ENCODE measurements around the gene TCERG1L. TPM values are rescaled to one million over a fixed set of nuclear protein-coding genes. Genes with fewer than 3 reads are reported as not detected.

Gene TCERG1L
- total RNA-seq, 2 experiments from 2014 or later: 0.06 TPM; not detected in 1

DNA sequence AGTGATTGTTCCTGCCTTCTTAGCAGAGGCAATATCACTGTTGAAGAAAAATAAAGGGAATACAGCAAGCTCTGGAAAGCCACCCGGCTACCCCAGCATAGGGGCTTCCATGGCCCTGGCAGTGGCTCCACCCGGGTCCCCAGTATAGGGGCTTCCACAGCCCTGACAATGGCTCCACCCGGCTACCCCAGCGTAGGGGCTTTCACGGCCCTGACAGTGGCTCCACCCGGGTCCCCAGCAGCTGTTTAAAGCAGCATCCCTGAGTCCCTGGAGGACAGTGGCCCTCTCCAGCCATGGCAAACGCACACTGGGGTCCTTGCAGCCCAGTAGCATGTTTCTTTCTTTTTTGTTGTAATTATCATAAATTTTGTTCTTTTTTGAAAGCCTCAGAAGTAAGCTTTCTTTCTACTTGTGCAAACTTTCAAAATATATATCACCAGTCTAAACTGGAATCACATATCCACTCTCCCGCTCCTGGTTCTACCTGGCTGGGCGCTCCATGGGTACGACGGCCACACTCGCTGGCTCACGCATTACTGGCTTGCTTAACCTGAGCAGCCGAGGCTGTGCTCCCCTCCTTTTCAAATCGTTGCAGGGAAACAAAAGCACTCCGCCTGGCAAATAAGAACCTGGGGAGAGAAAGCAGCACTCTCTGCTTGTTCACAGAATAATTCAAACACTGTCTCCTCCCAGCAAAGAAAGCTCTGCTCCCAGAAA lies 62.1 kb downstream of the TCERG1L start:
- Mint-ChIP-seq H3K36me3 (ENCODE audit: low read depth) (no peaks in the 10 kb centered on the region), H3K4me3 (no peak overlapping the region), H3K27ac (no peak overlapping the region), H3K4me1 (ENCODE audit: low read depth) (no peaks in the 10 kb centered on the region), H3K9me3 (no peaks in the 10 kb centered on the region), H3K27me3 (no peaks in the 10 kb centered on the region)
- CTCF ChIA-PET: no interaction called here
- POLR2A ChIA-PET: no interaction called here
- Histone ChIP-seq H3K4me3 (ENCODE audit: low read length) (no peak overlapping the region), H3K27ac (ENCODE audit: low read depth in 1 of 2, low read length in 2 of 2) (no peak overlapping the region), H3K4me1 (ENCODE audit: insufficient read depth, low read length) (no peaks in the 10 kb centered on the region), H3K9me3 (ENCODE audit: control insufficient read depth in 1 of 2, insufficient read depth in 1 of 2, low read length in 2 of 2) (peaks cover 0 to 31% of the 10 kb centered on the region in 2 experiments), H3K27me3 (ENCODE audit: control insufficient read depth in 1 of 2, insufficient read depth in 2 of 2, low read length in 2 of 2) (no peaks in the 10 kb centered on the region), H3K36me3 (ENCODE audit: insufficient read depth, low read length) (no peaks in the 10 kb centered on the region)
- intact Hi-C loops (cut with DNase I, micrococcal nuclease): no loop called here
- DNase-seq (no peak), ATAC-seq (ENCODE audit: poor library complexity) (no peak)
- TF ChIP-seq, protein P1, sequence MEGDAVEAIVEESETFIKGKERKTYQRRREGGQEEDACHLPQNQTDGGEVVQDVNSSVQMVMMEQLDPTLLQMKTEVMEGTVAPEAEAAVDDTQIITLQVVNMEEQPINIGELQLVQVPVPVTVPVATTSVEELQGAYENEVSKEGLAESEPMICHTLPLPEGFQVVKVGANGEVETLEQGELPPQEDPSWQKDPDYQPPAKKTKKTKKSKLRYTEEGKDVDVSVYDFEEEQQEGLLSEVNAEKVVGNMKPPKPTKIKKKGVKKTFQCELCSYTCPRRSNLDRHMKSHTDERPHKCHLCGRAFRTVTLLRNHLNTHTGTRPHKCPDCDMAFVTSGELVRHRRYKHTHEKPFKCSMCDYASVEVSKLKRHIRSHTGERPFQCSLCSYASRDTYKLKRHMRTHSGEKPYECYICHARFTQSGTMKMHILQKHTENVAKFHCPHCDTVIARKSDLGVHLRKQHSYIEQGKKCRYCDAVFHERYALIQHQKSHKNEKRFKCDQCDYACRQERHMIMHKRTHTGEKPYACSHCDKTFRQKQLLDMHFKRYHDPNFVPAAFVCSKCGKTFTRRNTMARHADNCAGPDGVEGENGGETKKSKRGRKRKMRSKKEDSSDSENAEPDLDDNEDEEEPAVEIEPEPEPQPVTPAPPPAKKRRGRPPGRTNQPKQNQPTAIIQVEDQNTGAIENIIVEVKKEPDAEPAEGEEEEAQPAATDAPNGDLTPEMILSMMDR (IDR thresholded peaks at IDR 0.05): no peak

DNA sequence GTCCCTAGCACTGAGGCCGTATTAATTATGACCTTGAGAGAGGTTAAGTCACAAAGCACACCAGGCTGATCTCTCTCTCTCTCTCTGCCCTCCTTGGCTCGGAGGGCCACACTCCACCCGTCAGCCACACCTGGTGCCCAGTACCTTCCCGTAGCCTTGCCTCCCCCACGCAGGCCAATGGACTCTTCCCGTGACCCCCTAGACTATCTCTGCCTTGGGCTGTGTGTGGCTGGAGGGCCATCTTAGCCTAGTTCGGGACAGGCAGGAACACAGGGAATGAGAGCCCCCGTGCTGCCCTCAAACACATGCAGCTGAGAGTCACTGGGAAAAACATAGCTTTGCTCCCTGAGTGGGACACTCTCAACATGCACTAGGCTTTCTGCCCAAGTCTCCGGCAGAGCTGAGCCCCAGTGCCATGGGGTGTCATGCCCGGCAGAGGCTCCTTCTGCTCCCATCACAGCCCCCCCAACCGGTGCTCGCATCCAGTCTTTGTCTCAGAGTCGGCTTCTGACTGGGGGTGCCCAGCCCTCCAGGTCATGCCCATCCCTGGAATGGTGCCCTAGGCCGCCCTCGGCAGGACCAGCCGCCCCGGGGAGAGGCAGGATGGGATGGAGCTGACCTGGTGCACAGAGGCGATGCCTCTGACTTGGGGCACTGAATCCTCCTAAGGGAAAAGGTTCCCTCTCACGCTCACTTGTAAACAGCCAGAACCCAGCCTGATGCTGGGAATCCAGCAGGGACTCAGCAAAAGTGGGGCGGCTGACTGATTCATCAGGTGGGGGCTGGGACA lies 63.0 kb downstream of the TCERG1L start:
- Histone ChIP-seq H3K36me3 (ENCODE audit: insufficient read depth, low read length) (no peaks in the 10 kb centered on the region), H3K27ac (ENCODE audit: low read depth in 1 of 2, low read length in 2 of 2) (no peak overlapping the region), H3K4me1 (ENCODE audit: insufficient read depth, low read length) (no peaks in the 10 kb centered on the region), H3K4me3 (ENCODE audit: low read length) (no peak overlapping the region), H3K9me3 (ENCODE audit: control insufficient read depth in 1 of 2, insufficient read depth in 1 of 2, low read length in 2 of 2) (peaks cover 0 to 26% of the 10 kb centered on the region in 2 experiments), H3K27me3 (ENCODE audit: control insufficient read depth in 1 of 2, insufficient read depth in 2 of 2, low read length in 2 of 2) (no peaks in the 10 kb centered on the region)
- ChIA-PET POLR2A (no interaction called here), CTCF (no interaction called here)
- no peak for ATAC-seq (ENCODE audit: poor library complexity)
- H3K9me3 Mint-ChIP-seq: no peaks in the 10 kb centered on the region
- TF ChIP-seq, protein P1 (IDR thresholded peaks at IDR 0.05): no peak
- no peak for DNase-seq
- H3K27me3 Mint-ChIP-seq: no peaks in the 10 kb centered on the region
- H3K4me1 Mint-ChIP-seq (ENCODE audit: low read depth): no peaks in the 10 kb centered on the region
- H3K36me3 Mint-ChIP-seq (ENCODE audit: low read depth): no peaks in the 10 kb centered on the region
- intact Hi-C loops (cut with DNase I, micrococcal nuclease): no loop called here
- no peak overlapping the region for H3K4me3 Mint-ChIP-seq
- no peak overlapping the region for H3K27ac Mint-ChIP-seq

DNA sequence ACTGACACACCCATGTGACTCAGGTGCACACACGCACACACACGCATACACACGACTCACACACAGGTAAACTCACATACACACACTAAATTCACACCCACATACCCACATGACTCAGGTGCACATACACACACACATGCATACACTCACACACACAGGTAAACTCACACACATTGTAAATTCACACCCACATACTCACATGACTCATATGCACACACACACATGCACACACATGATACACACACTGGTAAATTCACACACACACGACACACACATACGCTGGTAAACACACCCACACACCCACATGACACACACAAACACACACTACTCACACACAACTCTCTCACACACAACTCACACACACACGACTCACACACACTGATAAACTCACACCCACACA lies 63.6 kb downstream of the TCERG1L start:
- Histone ChIP-seq H3K27me3 (ENCODE audit: control insufficient read depth in 1 of 2, insufficient read depth in 2 of 2, low read length in 2 of 2) (no peaks in the 10 kb centered on the region), H3K9me3 (ENCODE audit: control insufficient read depth in 1 of 2, insufficient read depth in 1 of 2, low read length in 2 of 2) (peaks cover 0 to 25% of the 10 kb centered on the region in 2 experiments), H3K36me3 (ENCODE audit: insufficient read depth, low read length) (no peaks in the 10 kb centered on the region), H3K27ac (ENCODE audit: low read depth in 1 of 2, low read length in 2 of 2) (no peak overlapping the region), H3K4me1 (ENCODE audit: insufficient read depth, low read length) (no peaks in the 10 kb centered on the region), H3K4me3 (ENCODE audit: low read length) (no peak overlapping the region)
- Mint-ChIP-seq H3K36me3 (ENCODE audit: low read depth) (no peaks in the 10 kb centered on the region), H3K4me1 (ENCODE audit: low read depth) (no peaks in the 10 kb centered on the region), H3K27ac (no peak overlapping the region), H3K27me3 (no peaks in the 10 kb centered on the region), H3K4me3 (no peak overlapping the region), H3K9me3 (no peaks in the 10 kb centered on the region)
- intact Hi-C loops (cut with DNase I, micrococcal nuclease): no loop called here
- ATAC-seq (ENCODE audit: poor library complexity): no peak
- CTCF ChIA-PET: no interaction called here
- no peak for DNase-seq
- TF ChIP-seq, protein P1 (IDR thresholded peaks at IDR 0.05): no peak
- POLR2A ChIA-PET: no interaction called here

Data from CD4-positive, alpha-beta T cell (primary cell).